Adipose tissue (tissue), 3 donors: ENCODE results near the gene KCNMA1. TPM values are rescaled to one million over a fixed set of nuclear protein-coding genes. Genes with fewer than 3 reads are reported as not detected.

Experiments used
- H3K27ac ChIP-seq: one replicate; pipeline ENCODE4 v1.5.1; 2013; ENCODE audit warnings: low read depth, low read length
- WGBS, 3 donors: extraction: QIAGEN DNeasy Blood & Tissue Kit; methylation state at CpG; one replicate each; pipeline ENCODE4 v1.1.7; 2013; 5-methylcytosine and 5-hydroxymethylcytosine counted together
- polyA plus RNA-seq, 3 donors: library from polyadenylated mRNA; stranded (reverse); fragments of 200-250 nt; gene quantifications; one replicate each; pipeline ENCODE4 v1.2.3, GENCODE V29; 2013
- donor health status: healthy with polysubstance abuse.
- donor health status: Bipolar disorder and iron deficiency.
- donor health status: healthy.

KCNMA1 gene
- polyA plus RNA-seq, 3 donors = 2.5 to 5.1 (median 3.8) TPM

GRCh38 chr10:77616766-77617165, 20.8 kb downstream of the KCNMA1 start:
- H3K27ac ChIP-seq = no peak overlapping the region
- 77 to 92% (median 85%) methylated on average over 5 of the region's 5 CpGs for WGBS, 3 donors

- 76 to 80% (median 79%) methylated on average over 6 of the region's 6 CpGs for WGBS, 3 donors
- H3K27ac ChIP-seq = no peak overlapping the region
These were observed 22.6 kb downstream of the KCNMA1 start for GRCh38 chr10:77614778-77615625.

DNA sequence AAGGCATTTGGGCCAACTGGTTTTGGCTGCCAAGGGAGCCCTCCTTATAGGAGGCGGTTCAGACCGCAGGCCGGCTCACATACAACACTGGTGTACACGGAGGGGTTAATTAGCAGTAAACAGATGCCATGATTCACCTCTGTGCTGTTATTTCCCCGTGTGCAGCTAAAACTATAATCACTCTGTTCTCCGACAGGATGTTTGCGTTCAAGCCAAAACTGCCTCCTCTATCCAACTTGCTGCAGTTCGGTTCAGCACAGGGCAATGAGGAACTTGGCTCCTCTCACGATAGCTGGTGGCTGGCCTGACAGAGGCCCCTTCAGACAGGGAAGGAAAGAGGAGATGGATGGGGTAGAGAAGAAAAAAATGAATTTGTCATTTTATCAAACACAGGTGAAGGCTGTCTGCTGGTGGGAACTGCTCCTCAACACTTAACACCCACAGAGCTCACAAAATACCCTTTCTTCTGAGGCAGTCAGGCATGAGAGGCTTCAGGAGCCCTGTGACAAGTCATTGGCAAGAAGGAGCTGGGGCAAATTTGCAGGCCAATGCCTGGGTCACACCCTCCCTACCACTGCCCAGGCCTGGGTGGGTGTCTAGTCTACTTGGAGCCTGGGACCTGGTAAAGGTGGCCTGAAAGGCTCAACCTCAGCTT, 24.0 kb downstream of the KCNMA1 start:
- H3K27ac ChIP-seq = no peak overlapping the region

GRCh38 chr10:77611670-77612069, 25.9 kb downstream of the KCNMA1 start:
- 77 to 95% (median 94%) methylated on average over 2 of the region's 2 CpGs for WGBS, 3 donors
- no peak overlapping the region for H3K27ac ChIP-seq

More for the DNA sequence above, 24.0 kb downstream of the KCNMA1 start:
- 42 to 68% (median 49%) methylated on average over 9 of the region's 9 CpGs for WGBS, 3 donors

GRCh38 chr10:77611221-77611620, 26.4 kb downstream of the KCNMA1 start:
- no peak overlapping the region for H3K27ac ChIP-seq
- 88 to 94% (median 91%) methylated on average over 5 of the region's 5 CpGs for WGBS, 3 donors

DNA sequence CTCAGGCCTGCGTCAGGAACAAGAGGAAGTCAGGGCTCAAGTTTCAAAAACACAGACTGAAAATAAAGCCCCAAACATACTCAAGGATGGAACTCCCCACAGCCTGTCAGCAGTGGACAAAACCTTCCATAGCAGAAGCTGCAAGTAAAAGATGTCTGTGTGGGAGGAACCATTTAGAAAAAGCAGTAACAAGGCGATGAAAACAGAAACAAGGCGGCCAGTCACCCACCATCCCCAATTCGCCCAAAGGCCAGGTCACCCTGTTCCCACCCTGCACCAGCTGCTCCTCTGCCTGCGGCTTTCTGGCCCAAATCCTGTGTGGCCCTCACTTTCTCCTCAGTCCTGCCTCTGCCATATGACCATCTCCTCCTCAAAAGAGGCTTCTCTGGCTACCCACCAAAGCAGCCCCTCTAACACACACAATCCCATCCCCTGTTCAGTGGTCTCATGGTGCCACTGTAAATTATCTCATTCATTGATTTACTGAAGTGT, 27.8 kb downstream of the KCNMA1 start:
- 71 to 73% (median 72%) methylated on average over 5 of the region's 5 CpGs for WGBS, 3 donors
- H3K27ac ChIP-seq = no peak overlapping the region

GRCh38 chr10:77608281-77608680, 29.3 kb downstream of the KCNMA1 start:
- H3K27ac ChIP-seq = no peak overlapping the region
- WGBS, 3 donors = 85 to 88% (median 86%) methylated on average over 9 of the region's 9 CpGs

DNA sequence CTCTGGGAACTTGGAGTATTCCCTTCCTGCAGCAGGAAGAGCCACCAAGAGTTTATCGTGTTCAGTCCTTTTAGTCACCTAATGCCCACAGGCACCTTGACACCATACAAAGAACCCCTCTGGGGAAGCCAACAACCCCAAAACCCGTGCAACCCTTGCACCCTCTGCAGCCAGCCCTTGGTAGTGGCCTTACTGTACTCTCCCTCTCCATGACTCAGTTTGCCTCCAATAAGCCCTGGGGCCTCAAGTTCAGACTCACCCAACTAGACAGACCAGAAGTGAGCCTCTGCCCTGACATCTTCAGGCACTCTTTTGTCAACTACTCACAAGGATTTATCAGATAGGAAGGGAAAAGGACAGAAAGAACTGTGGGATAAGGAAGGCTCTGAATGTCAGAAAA, 30.9 kb downstream of the KCNMA1 start:
- H3K27ac ChIP-seq = no peak overlapping the region
- 73 to 82% (median 75%) methylated on average over 2 of the region's 2 CpGs for WGBS, 3 donors

GRCh38 chr10:77605466-77605865, 32.1 kb downstream of the KCNMA1 start:
- no peak overlapping the region for H3K27ac ChIP-seq
- WGBS, 3 donors = 62 to 72% (median 66%) methylated on average over 4 of the region's 4 CpGs

GRCh38 chr10:77604941-77605351, 32.7 kb downstream of the KCNMA1 start:
- WGBS, 3 donors = 80 to 90% (median 85%) methylated on average over 6 of the region's 6 CpGs
- H3K27ac ChIP-seq = no peak overlapping the region

GRCh38 chr10:77604063-77604462, 33.5 kb downstream of the KCNMA1 start:
- no peak overlapping the region for H3K27ac ChIP-seq

GRCh38 chr10:77603534-77603927, 34.1 kb downstream of the KCNMA1 start:
- H3K27ac ChIP-seq = no peak overlapping the region
- WGBS, 3 donors = 20 to 38% (median 25%) methylated on average over 2 of the region's 2 CpGs

More at GRCh38 chr10:77604063-77604462, 33.5 kb downstream of the KCNMA1 start:
- 42 to 65% (median 59%) methylated on average over 1 of the region's 1 CpG for WGBS, 3 donors

GRCh38 chr10:77602913-77603533, 34.6 kb downstream of the KCNMA1 start:
- 13 to 45% (median 17%) methylated on average over 7 of the region's 7 CpGs for WGBS, 3 donors
- no peak overlapping the region for H3K27ac ChIP-seq

DNA sequence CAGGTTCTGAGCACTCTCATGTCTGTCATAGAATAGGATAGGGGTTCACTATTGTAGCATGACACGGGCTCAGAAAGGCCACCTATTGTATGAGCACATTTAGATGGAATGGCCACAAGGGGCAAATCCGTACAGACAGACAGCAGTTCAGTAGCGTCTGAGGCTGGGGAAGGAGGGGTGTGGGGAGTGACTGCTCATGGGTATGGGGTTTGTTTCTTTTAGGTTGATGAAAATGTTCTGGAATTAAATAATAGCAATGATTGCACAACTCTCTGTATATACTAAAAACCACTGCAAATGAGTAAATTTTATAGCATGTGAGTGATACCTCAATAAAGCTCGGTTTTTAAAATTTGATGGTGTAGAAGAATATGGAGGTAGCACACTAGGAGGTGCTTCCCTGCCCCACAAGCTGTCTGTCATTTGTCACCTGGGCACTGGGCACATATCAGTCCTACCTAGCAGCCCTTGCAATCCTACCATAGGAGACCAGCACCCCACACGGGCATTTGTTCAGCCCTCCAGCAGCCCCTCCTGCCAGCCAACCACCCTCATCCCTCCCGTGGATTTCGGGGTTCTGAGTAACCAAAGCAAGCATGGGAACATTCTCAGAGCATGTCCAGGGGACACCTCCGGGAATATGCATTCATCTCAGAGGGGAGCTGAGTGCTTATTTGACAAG, 35.2 kb downstream of the KCNMA1 start:
- 55 to 79% (median 57%) methylated on average over 8 of the region's 8 CpGs for WGBS, 3 donors
- H3K27ac ChIP-seq = no peak overlapping the region

GRCh38 chr10:77601488-77601887, 36.1 kb downstream of the KCNMA1 start:
- 46 to 80% (median 77%) methylated on average over 4 of the region's 4 CpGs for WGBS, 3 donors
- H3K27ac ChIP-seq = no peak overlapping the region

DNA sequence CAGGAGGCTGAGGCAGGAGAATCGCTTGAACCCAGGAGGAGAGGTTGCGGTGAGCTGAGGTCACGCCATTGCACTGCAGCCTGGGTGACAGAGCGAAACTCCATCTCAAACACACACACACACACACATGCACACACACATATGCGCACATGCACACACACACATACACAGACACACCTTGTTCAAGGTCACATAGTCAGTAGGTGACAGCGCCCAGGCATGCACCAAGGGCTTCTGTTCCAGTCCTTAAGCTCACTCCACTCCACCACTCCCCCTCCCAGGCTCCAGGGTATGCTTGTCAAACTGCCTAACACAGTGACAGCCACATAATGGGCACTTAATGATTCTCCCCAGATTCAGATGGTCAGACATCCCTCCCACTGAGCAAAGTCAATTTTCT, 37.0 kb downstream of the KCNMA1 start:
- WGBS, 3 donors = 95 to 96% (median 95%) methylated on average over 6 of the region's 6 CpGs
- no peak overlapping the region for H3K27ac ChIP-seq

DNA sequence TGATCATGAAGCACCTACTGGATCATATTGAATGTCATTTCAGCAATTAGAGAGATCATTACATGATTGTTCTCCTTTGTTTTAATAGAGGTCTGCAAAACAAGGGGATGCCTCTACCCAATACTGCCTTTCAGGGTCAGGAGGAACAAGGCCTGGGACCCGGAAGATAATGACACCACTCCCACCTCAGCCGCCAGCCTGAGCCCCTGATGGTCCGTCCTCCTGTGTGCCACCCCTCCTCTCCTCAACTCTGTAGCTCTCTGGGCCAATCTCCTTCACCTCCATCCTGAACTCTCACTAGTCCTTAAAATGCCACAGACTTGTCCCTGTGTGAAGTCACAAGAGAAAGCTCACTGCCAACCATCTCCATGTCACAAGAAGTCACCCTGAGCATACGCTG, 38.0 kb downstream of the KCNMA1 start:
- 80 to 88% (median 87%) methylated on average over 4 of the region's 4 CpGs for WGBS, 3 donors
- H3K27ac ChIP-seq = no peak overlapping the region

DNA sequence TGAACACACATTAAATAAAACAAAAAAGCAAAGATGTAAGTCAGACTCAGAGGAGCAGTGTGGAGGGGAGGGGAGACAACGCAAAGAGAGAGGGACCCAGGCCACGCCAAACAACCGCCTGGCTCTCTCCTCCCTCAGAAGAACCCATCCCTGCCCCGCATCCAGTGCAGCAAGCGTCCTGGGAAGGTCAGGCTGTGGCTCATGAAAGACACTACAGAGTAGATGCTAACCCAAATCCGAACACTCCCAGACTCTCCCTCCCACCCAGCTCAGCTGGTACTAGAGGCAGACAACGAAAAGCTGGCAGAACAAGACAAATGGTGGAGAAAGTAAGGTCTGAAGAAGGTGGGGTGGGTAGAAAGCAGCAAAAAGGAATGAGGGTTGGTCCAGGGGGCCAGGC, 39.0 kb downstream of the KCNMA1 start:
- WGBS, 3 donors = 66 to 71% (median 66%) methylated on average over 7 of the region's 7 CpGs
- no peak overlapping the region for H3K27ac ChIP-seq

DNA sequence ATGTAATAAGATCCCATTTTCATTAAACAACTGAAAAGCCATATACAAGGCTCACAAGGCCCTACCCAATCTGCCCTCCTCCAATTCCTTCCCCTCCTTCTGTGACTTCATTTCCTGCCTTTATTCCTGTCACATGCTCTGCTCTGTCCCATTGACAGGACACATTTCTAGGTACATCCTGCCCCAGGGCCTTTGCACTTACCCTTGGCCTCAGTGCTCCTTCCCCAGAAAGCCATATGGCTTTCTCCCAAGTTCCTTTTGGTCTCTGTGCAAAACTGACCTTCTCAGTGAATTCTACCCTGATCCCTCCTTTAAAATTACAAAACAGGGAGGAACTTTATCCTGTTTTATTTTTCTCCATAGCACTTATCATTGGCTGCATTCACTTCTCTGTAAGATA, 40.0 kb downstream of the KCNMA1 start:
- no peak overlapping the region for H3K27ac ChIP-seq
